Body of pancreas (tissue), 4 donors: ENCODE results near the gene SMIM24. TPM values are rescaled to one million over a fixed set of nuclear protein-coding genes. Genes with fewer than 3 reads are reported as not detected.
"Not testable (repeated sequence)": the region's sequence is repeated elsewhere in the genome, so short reads cannot be mapped to it uniquely, and the experiment has no call there.

Source experiments
- ATAC-seq: fragments of 150-250 bp; one replicate; pipeline ENCODE4 v1.9.1; 2016
- DNase-seq, 4 donors: peaks; one replicate each; pipeline ENCODE4 v3.0.0-alpha.2; 2019
- H3K27ac ChIP-seq, 4 donors: fragments of 200-600 bp; sonication (generic); 1 replicate in 3 of 4; 2 replicates in 1 of 4; pipeline versions ENCODE4 v1.5.1 to v1.6.1; 2016 to 2019; ENCODE audit warnings: mild to moderate bottlenecking in 1 of 4, mixed read lengths in 1 of 4, moderate library complexity in 1 of 4
- H3K27me3 ChIP-seq, 2 donors: fragments of 200-600 bp; sonication (generic); one replicate each; pipeline ENCODE4 v1.6.0; 2016; ENCODE audit warnings: mild to moderate bottlenecking in 1 of 2
- H3K36me3 ChIP-seq, 2 donors: fragments of 200-600 bp; sonication (generic); replicated peaks in 1 of 2; 2 replicates each; pipeline ENCODE4 v1.5.1; 2016; ENCODE audit warnings: low read depth in 2 of 2; ENCODE audit not compliant: insufficient read depth in 1 of 2
- H3K4me1 ChIP-seq: fragments of 200-600 bp; sonication (generic); one replicate; pipeline ENCODE4 v1.6.0; 2016
- H3K4me3 ChIP-seq, 2 donors: fragments of 200-600 bp; sonication (generic); 1 replicate in 1 of 2; 2 replicates in 1 of 2; pipeline ENCODE4 v1.5.1; 2016 to 2019
- H3K9me3 ChIP-seq, 3 donors: fragments of 200-600 bp; sonication (generic); 1 replicate in 2 of 3; 2 replicates in 1 of 3; pipeline ENCODE4 v1.5.1; 2016
- CTCF ChIP-seq, 7 experiments: fragments of 450-650 bp in 4 of 7; fragments of 200-600 bp in 3 of 7; sonication (generic) in 3 of 7; IDR thresholded peaks; one replicate each; pipeline ENCODE4 v1.5.1; 2016 to 2019; ENCODE audit warnings: antibody characterized with exemption in 7 of 7
- POLR2A ChIP-seq, 3 donors: fragments of 450-650 bp; IDR thresholded peaks; one replicate each; pipeline ENCODE4 v1.6.1; 2016; ENCODE audit warnings: antibody characterized with exemption in 3 of 3, mild to moderate bottlenecking in 2 of 3
- WGBS, 2 donors: methylation state at CpG; one replicate each; pipeline ENCODE4 v1.1.5; 2017; 5-methylcytosine and 5-hydroxymethylcytosine counted together
- intact Hi-C: fragments of 100-400 bp; cut with DNase I; formaldehyde crosslinking; loops from one replicate; pipeline ENCODE4 v1.15.1; 2023
- total RNA-seq, 2 donors: library from RNA; depleted of rRNA; stranded (reverse); fragments of >200 nt; gene quantifications; one replicate each; pipeline ENCODE4 v1.1.0, GENCODE V29; 2016

Gene SMIM24
- total RNA-seq, 2 donors from 2014 or later = 7.6 to 11.4 TPM

GRCh38 chr19:3455960-3456601, 24.2 kb downstream of the SMIM24 start:
- no peak for DNase-seq
- H3K36me3 ChIP-seq = peaks cover 18 to 28% of the 10 kb centered on the region in 2 donors
- TF ChIP-seq CTCF (IDR thresholded peaks at IDR 0.05) = no peak
- no peak for TF ChIP-seq POLR2A (IDR thresholded peaks at IDR 0.05)
- no peak for ATAC-seq
- H3K9me3 ChIP-seq = no peaks in the 10 kb centered on the region
- no peak overlapping the region for H3K4me3 ChIP-seq
- H3K4me1 ChIP-seq = peaks cover 31% of the 10 kb centered on the region
- H3K27me3 ChIP-seq = no peaks in the 10 kb centered on the region
- WGBS, 2 donors = 80 to 91% methylated on average over 33 to 36 of the region's 37 CpGs
- intact Hi-C loops = no loop called here
- no peak overlapping the region for H3K27ac ChIP-seq

- no peak for ATAC-seq
Measured at GRCh38 chr19:3455393-3455955, 24.9 kb downstream of the SMIM24 start.

GRCh38 chr19:3454656-3455392, 25.5 kb downstream of the SMIM24 start:
- TF ChIP-seq CTCF (IDR thresholded peaks at IDR 0.05) (no peak), POLR2A (IDR thresholded peaks at IDR 0.05) (no peak)
- Histone ChIP-seq H3K4me3 (no peak overlapping the region), H3K36me3 (peaks cover 26 to 32% of the 10 kb centered on the region in 2 donors), H3K27me3 (no peaks in the 10 kb centered on the region), H3K9me3 (no peaks in the 10 kb centered on the region), H3K4me1 (peaks cover 19% of the 10 kb centered on the region), H3K27ac (no peak overlapping the region)
- intact Hi-C loops = no loop called here
- 90 to 91% methylated on average over 12 to 14 of the region's 15 CpGs for WGBS, 2 donors
- DNase-seq (no peak), ATAC-seq (no peak)

More at GRCh38 chr19:3455393-3455955, 24.9 kb downstream of the SMIM24 start:
- H3K4me3 ChIP-seq = no peak overlapping the region
- DNase-seq = no peak
- no peak for TF ChIP-seq POLR2A (IDR thresholded peaks at IDR 0.05)
- no peak for TF ChIP-seq CTCF (IDR thresholded peaks at IDR 0.05)
- peaks cover 24 to 31% of the 10 kb centered on the region in 2 donors for H3K36me3 ChIP-seq
- peaks cover 26% of the 10 kb centered on the region for H3K4me1 ChIP-seq
- 85 to 89% methylated on average over 7 of the region's 7 CpGs for WGBS, 2 donors
- no peaks in the 10 kb centered on the region for H3K27me3 ChIP-seq
- intact Hi-C loops = no loop called here
- no peaks in the 10 kb centered on the region for H3K9me3 ChIP-seq
- H3K27ac ChIP-seq = no peak overlapping the region

GRCh38 chr19:3453840-3454239, 26.5 kb downstream of the SMIM24 start:
- no peak for DNase-seq

GRCh38 chr19:3452942-3453214, 27.4 kb downstream of the SMIM24 start:
- ATAC-seq, H3K4me3 ChIP-seq, H3K27ac ChIP-seq, intact Hi-C loops, H3K4me1 ChIP-seq, DNase-seq, H3K9me3 ChIP-seq, H3K27me3 ChIP-seq: not testable (repeated sequence)
- H3K36me3 ChIP-seq = peaks cover 26 to 36% of the 10 kb centered on the region in 2 donors
- 95 to 97% methylated on average over 10 of the region's 10 CpGs for WGBS, 2 donors

More at GRCh38 chr19:3453840-3454239, 26.5 kb downstream of the SMIM24 start:
- WGBS, 2 donors = 91% methylated on average over 25 of the region's 25 CpGs; no CpG with 5 or more reads in 1 of the 2 donors
- Histone ChIP-seq H3K27me3 (no peaks in the 10 kb centered on the region), H3K9me3 (no peaks in the 10 kb centered on the region), H3K27ac (no peak overlapping the region), H3K36me3 (peaks cover 26 to 34% of the 10 kb centered on the region in 2 donors), H3K4me1 (peaks cover 9% of the 10 kb centered on the region), H3K4me3 (no peak overlapping the region)
- ATAC-seq = no peak
- TF ChIP-seq CTCF (IDR thresholded peaks at IDR 0.05) (no peak), POLR2A (IDR thresholded peaks at IDR 0.05) (no peak)
- intact Hi-C loops = no loop called here
